Fibroblast of skin of back (primary cell): ENCODE data around the gene G0S2.

Experiments used
- DNase-seq: peaks from one replicate; pipeline ENCODE4 v3.0.0-alpha.2; 2013

The G0S2 gene

DNA sequence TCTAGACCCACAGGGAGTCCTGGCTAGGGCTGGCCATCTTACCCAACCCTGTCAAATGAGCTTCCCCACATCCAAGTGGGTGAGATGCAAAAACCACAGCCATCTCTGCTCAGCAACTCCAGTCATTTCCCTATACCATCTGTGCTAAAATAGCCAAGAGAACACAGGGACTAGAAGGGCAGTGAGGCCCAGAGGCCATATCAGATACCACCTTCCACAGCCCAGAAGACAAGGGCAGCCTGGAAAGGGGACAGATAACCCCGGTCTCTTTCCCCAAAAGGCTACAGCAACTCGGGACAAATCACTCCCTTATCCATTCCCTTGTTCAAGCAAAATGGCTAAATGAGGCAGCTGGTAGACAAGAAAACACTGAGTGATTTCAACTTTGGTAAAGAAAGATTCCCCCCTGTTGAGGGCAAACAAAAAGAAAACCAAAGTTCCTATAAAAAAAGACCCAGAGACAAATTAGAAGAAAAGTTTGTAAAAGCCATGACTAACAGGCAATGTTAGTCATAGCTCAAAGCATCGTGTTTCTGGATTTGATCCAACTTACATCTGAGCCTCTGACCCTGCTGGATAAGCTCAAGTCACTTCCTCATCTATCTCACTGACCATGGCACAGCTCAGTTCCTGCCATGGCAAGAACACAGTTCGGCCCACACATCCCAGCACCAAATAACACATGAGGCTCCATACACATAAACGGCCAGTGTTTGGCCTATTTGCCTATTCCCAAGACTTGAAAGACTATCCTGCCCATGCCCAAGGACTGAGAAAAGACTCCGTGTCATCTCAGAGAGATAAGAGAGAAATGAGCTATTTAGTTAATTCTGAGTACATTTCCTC, 26.1 kb upstream of the G0S2 start:
- peak; percentile 93 for DNase-seq

DNA sequence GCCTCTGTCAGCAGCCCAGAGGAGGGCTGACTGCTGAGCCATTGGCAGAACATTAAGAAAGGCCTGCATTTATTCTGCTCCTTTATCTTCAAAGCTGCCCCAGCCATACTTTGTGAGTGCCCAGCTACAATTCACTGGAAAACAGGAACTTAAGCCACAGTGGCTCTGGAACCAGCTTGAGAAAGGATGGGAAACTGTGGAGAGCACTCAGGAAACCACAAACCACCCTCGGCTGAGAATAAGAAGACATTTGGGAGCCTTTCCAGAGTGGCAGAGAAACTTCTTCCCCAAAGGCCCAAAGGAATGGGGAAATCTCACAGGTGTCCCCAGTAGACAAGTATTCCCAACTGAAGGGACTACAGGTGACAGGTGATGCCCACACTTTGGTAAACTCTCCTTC, 24.8 kb upstream of the G0S2 start:
- peak; percentile 15 for DNase-seq

DNA sequence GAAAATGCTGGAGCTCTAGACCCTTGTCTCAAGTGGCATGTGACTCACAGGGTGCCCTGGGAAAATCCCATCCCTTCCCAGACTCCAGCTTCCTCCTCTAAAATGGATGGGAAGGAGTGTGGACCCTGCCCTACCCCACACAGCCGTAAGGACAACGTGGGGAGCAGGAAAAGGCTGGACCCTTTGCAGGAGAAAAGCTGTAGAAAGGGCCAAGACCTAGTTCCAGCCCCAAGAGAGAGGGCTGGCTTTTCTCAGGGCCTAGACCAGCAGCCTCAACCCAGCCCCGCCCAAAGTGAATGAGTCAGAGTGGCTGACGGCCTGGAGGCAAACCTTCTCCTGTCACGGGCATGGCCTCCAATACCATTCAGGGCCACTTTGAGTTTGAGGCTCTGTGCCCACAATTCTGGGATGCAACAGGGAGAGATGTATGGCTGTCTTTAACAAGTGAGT, 24.0 kb upstream of the G0S2 start:
- DNase-seq = peak; percentile 82

DNA sequence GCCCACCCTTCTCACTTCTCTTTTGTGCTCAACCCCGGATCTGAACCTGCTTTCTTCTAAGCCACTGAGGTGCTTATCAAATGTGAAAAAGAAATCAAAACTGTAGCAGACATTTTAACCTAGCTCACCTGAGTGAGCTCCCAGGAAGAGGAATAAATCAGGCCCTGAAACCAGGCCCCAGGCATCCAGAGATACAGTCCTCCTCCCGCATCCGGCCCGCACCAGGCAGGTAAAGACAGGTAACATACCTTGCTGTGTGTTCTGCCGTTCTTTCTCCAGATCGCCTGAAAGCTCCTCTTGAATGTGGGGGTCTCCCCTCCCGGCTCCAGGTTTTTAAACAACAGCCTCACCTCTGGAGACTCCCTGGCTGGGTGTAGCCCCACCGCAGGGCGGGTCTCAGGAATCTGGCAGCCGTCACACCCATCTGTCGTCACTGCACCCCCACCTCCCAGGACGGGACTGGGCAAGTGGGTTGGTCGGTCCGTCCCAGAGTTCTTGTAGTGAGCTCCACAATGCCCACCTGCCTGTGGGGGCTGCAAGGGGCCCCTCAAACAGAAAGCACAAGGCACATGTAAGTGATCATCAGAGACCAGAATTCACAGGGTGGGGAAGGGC, 23.0 kb upstream of the G0S2 start, which contains the start of gene LAMB3:
Gene LAMB3 (minus strand): TSS at position 305 of the 615 bp plus-strand sequence. CDS start 1,481 bp downstream, outside the sequence.
- no peak for DNase-seq

DNA sequence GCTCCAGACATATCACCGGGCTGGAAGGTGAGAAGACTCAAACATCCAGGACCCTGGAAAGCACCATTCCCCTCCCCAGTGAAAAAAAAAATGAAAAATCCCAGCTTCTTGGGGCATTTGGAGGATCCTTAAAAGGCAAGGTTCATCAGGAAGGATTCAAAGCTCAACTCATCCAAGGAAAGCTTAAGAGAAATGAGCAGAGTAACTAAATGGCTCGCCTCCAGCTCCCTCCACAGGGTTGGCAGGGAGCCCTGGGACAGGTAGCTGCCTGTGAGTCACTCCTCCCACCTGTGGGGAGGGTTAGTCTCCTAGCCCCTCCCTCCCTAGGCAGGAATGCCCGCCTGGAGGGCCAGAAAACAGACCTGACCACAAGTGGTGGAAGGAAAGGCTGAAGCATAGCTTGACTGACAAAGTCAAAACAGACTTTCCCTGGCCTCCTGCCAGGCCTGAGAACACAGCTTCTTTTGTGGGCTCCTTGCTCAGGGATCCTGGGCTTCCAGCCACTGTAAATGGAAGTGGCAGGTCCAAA, 22.3 kb upstream of the G0S2 start:
- peak; percentile 73 for DNase-seq

DNA sequence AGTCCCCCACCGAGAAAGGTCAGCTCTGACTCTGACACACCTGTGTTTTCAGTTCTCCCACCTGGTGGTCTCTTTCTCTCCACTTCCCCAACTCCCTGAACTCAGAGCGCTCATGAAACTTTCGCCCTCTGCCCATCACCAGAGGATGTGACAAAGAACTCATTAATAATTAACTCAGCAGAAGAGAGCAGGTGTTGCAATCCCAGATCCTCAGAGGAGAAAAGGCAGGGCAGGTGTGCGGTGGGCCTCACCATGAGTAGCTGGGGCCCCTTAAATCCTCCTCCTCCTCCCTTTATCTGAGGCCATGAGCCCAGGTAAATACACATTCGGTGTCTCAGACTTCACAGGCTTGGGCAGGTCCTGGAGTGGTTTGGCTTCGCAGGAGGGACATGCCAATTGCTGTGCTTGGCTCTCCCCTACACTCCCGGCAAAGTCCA, 21.3 kb upstream of the G0S2 start:
- no peak for DNase-seq

DNA sequence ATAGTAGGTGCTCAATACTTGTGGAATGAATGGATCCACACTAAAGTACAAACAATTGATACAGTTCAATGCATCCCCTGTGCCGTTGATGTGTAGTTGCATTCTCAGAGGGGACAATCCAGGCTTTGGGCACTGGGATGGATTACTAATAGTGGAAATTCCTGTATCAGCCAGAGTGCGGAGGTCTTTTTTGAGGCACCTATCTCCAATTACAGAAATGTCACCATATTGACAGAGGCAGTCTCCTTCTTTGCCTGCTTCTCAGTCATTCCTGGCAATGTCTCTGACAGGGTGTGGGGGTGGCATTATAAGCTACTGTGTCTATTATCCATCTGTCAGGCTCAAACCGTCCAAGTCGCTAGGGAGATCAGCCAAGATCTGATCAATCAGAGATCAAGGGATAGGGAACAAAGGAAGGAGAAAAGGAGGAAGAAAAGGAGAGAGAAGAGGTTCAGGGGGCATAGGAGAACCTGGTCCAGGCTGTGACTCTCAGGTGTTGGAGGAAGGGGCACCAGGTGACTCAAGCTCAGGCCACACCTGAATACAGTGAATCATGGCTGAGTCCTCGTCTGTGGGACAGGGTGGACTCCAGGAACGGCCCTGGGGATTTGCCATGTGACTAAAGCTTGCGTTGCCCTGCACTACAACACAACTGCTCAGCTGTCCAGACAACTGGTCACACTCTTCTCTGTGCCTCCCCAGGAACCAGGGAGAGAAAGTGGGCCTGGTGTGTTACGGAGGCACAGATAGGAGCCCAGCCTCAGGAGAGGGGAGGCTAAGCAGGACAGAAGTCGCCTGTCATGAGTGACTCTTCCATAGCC, 19.6 kb upstream of the G0S2 start:
- DNase-seq = no peak

DNA sequence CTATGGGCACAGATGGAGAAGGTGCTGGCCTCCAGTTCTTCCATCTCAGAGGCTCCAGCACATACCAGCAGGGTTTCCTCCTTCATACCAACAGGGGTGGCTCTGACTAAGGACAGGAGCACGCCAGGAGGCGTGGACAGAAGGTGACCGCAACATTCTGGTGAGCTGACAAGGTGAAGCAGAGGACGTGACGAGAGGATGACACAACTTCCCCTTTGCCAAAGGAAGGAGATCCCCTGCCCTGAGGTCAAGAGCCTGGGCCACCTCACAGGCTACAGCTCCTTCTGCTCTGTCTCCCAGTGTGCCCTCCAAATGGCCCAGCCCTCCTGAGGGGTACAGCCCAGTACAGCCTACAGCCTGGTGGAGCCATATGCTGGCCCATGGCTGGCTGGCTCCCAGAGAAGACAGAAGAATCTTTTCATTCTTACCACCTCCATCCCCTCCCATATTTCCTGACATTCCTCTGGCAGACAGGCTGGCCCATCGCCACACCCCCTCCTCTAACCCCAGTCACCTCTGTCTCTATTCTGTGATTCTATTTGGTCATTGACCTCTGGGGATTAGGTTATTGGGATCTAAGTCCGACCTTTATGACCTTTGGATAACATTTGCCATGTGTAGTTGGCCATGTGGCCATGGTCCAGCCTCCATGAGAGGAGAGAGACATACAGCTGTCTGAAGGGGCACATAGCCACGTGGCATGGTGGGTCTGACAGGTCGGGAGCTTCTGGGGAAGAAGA, 17.9 kb upstream of the G0S2 start:
- no peak for DNase-seq

DNA sequence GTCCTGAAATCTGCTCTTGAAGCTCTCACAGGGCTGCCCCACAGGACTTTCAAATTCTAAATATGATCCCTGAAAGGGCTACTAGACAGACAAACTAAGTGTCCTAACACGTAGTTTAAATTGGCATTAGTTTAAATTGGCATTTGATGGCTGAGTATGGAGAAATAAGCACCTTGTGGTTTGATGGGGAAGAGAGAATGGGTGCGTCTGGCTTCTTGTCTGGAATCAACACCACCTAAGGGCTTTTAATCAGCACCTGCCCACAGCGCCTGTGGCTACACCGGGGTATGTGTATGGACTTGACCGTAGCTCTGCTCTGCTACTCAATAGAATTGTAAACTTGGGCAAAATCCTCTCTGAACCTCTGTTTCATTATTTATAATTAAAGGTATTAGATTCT, 17.3 kb upstream of the G0S2 start:
- no peak for DNase-seq

DNA sequence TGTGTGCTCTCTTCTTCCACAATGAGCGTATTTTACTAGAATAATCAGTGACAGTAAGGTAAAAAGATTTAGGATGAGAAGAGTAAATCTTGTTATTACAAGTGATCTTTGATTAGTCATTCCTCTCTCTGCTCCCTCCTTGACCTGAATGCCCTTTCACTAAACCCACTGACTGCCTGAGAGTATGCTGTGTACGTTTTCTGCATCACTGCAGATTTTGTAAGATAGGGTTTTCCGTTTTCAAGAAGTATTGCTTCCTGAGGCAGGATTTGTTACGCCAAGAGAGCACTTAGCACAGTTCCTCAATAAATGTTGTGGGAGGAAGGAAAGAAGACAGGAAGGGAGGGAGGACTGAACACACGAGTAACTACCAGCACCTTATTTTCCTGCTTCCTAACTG, 15.3 kb upstream of the G0S2 start:
- no peak for DNase-seq

DNA sequence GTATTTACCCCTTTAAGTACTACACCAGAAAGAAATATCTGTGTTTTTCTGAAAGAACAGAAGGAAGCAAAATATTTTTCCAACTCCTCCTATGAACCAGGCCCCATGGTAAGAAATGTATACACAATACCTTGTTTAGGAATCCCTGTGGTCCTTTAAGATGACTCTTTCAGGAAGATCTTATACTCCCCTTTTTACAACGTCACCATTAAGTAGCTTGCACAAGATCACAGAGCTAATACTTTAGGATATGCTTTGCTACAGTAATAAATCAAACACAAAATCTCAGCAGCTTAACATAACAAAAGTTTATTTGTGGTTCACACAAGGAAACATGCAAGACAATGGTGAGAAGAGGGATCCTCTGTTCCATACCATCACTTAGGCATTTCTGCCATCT, 14.1 kb upstream of the G0S2 start:
- DNase-seq = no peak

DNA sequence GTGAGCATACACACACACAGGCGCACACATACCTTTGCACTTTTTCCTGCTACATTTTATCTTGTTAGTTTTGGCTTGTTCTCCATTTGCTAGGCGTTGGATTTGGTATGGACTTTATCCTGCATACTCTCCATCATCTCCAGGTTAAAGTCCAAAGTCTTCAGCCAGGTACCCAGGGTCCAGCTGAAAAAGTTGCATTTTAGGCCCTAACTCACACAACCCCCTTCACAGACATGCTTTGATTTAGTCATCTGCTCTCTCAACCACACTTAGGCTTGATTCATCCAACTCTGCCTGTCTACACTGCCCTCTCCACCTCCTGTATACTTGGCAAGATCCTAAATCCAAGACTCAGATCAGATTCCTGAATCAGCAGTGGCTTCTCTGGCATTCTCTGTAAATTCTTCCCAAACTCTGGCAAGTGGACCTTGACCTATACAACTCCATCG, 12.3 kb upstream of the G0S2 start:
- no peak for DNase-seq

DNA sequence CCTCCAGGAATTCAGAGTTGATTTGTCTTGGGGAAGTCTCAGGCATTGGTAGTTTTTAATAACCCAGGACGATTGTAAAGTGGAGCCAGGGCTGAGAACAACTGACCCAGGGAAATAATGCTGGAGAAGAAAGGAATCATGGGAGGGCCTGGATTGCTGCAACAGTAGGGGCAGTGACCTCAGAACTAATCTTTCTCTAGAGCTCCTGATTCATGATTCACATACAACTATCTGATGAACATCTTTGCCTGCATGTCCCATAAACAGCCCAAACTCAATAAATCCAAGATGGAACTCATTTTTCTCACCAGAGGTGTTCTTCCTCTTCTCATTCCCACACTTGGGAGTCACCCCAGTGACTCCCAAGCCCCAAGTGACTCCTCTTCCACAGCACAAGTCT, 8.1 kb upstream of the G0S2 start:
- no peak for DNase-seq

DNA sequence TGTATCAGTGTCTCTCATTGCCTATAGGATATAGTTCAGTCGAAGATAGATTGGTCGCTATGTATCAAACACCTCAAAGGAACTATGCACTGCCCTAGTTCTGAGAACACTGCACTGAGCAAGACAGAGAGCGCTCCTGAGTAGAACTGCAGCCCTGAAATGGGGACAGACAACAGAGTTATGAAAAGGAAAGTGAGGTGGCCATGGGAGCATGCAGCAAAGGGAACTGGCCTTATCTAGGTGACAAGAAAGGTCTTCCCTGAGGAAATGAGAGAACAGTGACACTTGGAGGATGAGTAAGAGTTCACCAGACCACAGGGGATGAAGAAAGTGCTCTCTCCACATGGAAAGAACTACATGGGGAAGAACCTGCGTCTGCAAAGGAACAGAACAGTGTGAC, 7.5 kb upstream of the G0S2 start:
- DNase-seq = no peak

DNA sequence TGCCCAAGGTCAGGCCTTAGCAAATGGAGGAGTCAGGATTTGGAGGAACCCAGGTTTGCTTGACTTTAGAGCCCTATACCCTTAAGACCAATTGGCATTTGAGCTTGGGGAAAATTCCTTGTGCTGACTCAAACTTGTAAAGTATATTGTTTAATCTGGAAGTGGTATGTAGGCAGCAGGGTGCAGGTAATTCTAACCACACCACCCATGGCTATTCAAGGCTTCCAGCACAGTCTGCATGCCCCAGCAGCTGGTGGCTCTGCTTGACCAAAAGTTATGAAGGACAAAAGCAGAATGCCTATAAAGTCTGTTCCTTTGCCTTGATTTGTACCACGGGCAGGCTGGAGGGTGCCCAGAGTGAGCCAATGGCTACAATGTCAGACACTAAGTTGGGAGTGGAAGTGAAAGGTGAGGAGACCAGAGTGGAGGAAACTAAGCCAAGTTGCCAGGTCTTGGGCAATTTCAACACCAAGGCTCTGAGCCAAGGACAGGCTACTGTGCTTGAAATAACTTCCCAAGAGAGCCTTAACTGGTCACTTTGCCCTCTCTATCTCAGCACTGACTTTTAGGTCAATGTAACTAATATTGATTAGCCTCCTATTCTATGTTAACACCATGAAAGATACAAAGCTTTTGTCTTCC, 4.7 kb upstream of the G0S2 start:
- DNase-seq = no peak

DNA sequence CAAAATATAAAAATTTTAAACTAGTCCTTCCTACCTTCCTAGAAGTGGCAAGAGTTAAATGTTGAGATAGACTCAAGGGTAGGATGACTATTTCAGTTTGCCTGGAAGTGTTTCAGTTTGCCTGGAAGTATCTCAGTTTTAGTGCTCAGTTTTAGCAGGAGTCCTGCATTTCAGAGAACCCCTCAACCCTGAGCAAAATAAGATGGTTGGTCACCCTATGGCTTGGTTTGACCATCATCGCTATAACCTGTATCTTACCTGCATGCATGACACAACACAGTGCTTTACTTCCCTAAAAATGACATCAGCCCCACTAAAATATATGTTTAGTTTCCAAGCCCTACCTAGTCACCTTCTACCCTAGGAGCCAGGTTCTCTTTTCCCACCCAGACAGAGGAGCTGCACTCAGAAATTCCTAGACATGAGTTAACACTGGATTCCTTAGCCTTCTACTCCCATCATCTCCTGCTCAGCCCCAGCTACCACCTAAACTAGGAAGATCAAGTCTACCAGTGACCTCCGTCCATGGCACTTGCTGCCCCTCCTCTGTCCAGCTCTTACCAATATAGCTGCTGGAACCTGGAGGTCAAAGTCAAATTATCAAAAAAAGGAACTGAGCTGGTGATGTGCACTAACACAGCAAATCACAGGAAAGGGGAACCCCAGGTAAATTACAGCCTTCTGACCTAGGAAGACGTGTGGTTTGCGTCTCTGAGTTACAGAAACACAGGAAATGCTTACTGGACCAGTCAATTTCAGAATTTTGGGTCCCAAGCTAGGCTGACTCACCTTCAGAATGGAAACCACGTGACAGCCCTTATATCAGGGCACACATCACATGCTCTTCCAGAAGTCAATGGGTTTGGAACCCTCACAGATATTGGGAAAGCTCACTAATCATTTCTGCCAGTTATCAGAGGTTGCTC, 2.2 kb upstream of the G0S2 start:
- DNase-seq = no peak

DNA sequence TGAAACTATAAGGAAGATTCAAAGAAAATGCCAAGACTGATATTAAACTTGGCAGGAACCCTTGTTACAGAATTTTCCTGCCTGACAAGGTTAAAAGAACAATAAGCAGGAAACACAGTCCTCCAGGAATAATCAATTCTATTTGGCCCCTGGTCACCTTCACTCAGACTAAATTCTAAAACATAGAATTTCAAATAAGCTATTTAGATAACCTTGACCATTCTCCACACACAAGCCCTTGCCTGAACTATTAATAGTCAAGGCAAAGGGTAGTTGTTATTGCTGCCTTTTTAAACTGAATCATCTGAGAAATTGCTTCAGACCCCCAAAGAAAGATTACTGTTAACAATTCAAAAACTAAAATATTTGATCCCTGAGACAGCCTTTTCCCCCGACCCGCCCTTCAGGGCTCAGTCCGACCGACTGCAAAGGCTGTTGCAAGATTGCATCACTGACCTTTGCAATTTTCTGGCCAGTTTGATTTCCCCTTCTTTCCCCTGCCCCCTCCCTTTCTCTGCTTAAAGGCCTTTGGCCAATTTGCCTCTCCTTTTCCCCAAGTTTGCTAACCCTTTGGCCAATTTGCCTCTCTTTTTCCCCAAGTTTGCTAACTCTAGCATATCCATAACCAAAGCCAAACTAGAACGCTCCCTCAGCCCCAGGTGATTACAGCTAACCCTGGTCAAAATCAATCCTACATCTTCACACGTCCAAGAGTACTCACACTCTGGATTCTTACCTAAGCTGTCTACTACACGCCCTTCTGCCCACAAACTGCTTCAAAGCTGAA, 1.4 kb upstream of the G0S2 start:
- DNase-seq = no peak

DNA sequence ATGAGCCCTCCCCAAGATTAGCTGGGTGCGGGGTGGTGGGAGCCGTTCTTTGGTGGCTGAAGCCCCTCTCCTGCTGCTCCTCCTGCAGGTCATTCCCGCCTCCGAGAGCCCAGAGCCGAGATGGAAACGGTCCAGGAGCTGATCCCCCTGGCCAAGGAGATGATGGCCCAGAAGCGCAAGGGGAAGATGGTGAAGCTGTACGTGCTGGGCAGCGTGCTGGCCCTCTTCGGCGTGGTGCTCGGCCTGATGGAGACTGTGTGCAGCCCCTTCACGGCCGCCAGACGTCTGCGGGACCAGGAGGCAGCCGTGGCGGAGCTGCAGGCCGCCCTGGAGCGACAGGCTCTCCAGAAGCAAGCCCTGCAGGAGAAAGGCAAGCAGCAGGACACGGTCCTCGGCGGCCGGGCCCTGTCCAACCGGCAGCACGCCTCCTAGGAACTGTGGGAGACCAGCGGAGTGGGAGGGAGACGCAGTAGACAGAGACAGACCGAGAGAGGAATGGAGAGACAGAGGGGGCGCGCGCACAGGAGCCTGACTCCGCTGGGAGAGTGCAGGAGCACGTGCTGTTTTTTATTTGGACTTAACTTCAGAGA, 448 bp downstream of the G0S2 start:
- peak; percentile 15 for DNase-seq

DNA sequence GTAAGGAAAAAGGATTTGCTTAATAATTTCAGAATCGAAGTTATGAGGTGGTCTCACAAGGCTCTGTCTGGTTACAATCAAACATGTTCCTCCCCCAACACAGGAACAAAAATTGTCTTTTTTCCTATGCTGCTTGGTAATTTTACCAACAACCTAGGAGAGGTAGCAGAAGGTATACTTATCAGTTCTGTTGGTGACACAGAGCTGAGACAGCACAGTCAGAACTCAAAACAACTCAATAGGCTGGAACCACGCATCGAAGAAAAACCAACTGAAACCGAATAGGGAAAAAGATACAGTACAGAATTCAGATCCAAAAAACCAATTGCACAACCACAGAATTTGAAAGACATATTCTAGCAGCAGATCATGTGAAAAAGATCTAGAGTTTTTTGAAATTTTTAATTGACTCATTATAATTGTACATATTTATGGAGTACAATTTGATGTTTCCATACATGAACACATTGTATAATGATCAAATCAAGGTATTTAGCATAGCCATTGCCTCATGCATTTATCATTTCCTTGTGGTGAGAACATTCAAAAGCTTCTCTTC, 3.8 kb downstream of the G0S2 start:
- DNase-seq = no peak
